Left ventricle myocardium inferior (tissue), 1 donor: ENCODE measurements around the gene CCRL2. TPM values are rescaled to one million over a fixed set of nuclear protein-coding genes. Genes with fewer than 3 reads are reported as not detected.
A peak's percentile ranks its signal among the peaks of the same experiment; 100 is the strongest.

Source experiments
- DNase-seq: peaks from one replicate; pipeline ENCODE4 v3.0.0-alpha.2; 2020
- H3K27ac ChIP-seq: fragments of 200-600 bp; replicated peaks from 2 replicates; pipeline ENCODE4 v1.8.0; 2021
- H3K27me3 ChIP-seq: fragments of 200-600 bp; 2 replicates; pipeline ENCODE4 v1.8.0; 2021; ENCODE audit warnings: low read depth
- H3K36me3 ChIP-seq: fragments of 200-600 bp; 2 replicates; pipeline ENCODE4 v1.8.0; 2021
- H3K4me1 ChIP-seq: fragments of 200-600 bp; 2 replicates; pipeline ENCODE4 v1.8.0; 2021
- H3K4me3 ChIP-seq: fragments of 200-600 bp; 2 replicates; pipeline ENCODE4 v1.8.0; 2021; ENCODE audit warnings: mild to moderate bottlenecking, moderate library complexity
- H3K9me3 ChIP-seq: fragments of 200-600 bp; replicated peaks from 2 replicates; pipeline ENCODE4 v1.8.0; 2021
- CTCF ChIP-seq: fragments of 200-600 bp; IDR thresholded peaks from 2 replicates; pipeline ENCODE4 v1.8.0; 2021; ENCODE audit warnings: antibody characterized with exemption, mild to moderate bottlenecking, borderline replicate concordance
- intact Hi-C: fragments of 100-400 bp; cut with micrococcal nuclease; formaldehyde crosslinking; loops from one replicate; pipeline ENCODE4 v1.11.0; 2022
- total RNA-seq: library from RNA; stranded (reverse); fragmentation: NEBNext Ultra II Directional; extraction: Animal tissue kit (Norgen Biotek cat#: 25700); gene quantifications from one replicate; pipeline ENCODE4 v1.2.1, GENCODE V29; 2021
- donor health status: DM: no; HTN: yes; CAD: no; lungs with severe emphysema.

Gene CCRL2
- total RNA-seq, 1 donor from 2014 or later = 1.5 TPM

- intact Hi-C loops = no loop called here
- DNase-seq = no peak
- peaks cover 11% of the 10 kb centered on the region for H3K36me3 ChIP-seq
Observed at GRCh38 chr3:46438831-46439230, 31.8 kb downstream of the CCRL2 start.

GRCh38 chr3:46440531-46441294, 33.7 kb downstream of the CCRL2 start:
- DNase-seq = no peak
- Histone ChIP-seq H3K9me3 (no peaks in the 10 kb centered on the region), H3K36me3 (peaks cover 12% of the 10 kb centered on the region), H3K4me1 (no peaks in the 10 kb centered on the region), H3K27ac (no peak overlapping the region), H3K4me3 (no peak overlapping the region), H3K27me3 (no peaks in the 10 kb centered on the region)
- intact Hi-C loops = no loop called here
- TF ChIP-seq CTCF = no peak

More at GRCh38 chr3:46438831-46439230, 31.8 kb downstream of the CCRL2 start:
- H3K4me1 ChIP-seq = no peaks in the 10 kb centered on the region
- no peak overlapping the region for H3K27ac ChIP-seq
- H3K27me3 ChIP-seq = no peaks in the 10 kb centered on the region
- H3K4me3 ChIP-seq = no peak overlapping the region
- no peaks in the 10 kb centered on the region for H3K9me3 ChIP-seq
- no peak for TF ChIP-seq CTCF

GRCh38 chr3:46442576-46443530, 35.8 kb downstream of the CCRL2 start:
- H3K4me1 ChIP-seq = peaks cover 7% of the 10 kb centered on the region
- intact Hi-C loops = no loop called here
- no peak for DNase-seq
- no peaks in the 10 kb centered on the region for H3K27me3 ChIP-seq
- H3K27ac ChIP-seq = no peak overlapping the region
- H3K4me3 ChIP-seq = no peak overlapping the region
- peaks cover 12% of the 10 kb centered on the region for H3K36me3 ChIP-seq
- peak; percentile 67 for TF ChIP-seq CTCF
- no peaks in the 10 kb centered on the region for H3K9me3 ChIP-seq

GRCh38 chr3:46447228-46447985, 40.3 kb downstream of the CCRL2 start:
- DNase-seq = no peak
- TF ChIP-seq CTCF = no peak
- Histone ChIP-seq H3K4me3 (no peak overlapping the region), H3K27me3 (no peaks in the 10 kb centered on the region), H3K27ac (no peak overlapping the region), H3K4me1 (peaks cover 13% of the 10 kb centered on the region), H3K9me3 (no peaks in the 10 kb centered on the region), H3K36me3 (peaks cover 17% of the 10 kb centered on the region)
- intact Hi-C loops = no loop called here

GRCh38 chr3:46448721-46449120, 41.7 kb downstream of the CCRL2 start:
- intact Hi-C loops = no loop called here
- H3K4me3 ChIP-seq = no peak overlapping the region
- peaks cover 12% of the 10 kb centered on the region for H3K36me3 ChIP-seq
- H3K4me1 ChIP-seq = peaks cover 13% of the 10 kb centered on the region
- H3K27me3 ChIP-seq = no peaks in the 10 kb centered on the region
- H3K9me3 ChIP-seq = no peaks in the 10 kb centered on the region
- DNase-seq = no peak
- TF ChIP-seq CTCF = no peak
- no peak overlapping the region for H3K27ac ChIP-seq
